GM18868 (cell line): ENCODE measurements around the gene HSBP1.

Experiments
- ATAC-seq: cut with Tn5 transposase; IDR thresholded peaks from one replicate; pipeline ENCODE4 v1.9.1; 2021; ENCODE audit warnings: mild to moderate bottlenecking, moderate library complexity; ENCODE audit not compliant: unreplicated experiment

Gene HSBP1

DNA sequence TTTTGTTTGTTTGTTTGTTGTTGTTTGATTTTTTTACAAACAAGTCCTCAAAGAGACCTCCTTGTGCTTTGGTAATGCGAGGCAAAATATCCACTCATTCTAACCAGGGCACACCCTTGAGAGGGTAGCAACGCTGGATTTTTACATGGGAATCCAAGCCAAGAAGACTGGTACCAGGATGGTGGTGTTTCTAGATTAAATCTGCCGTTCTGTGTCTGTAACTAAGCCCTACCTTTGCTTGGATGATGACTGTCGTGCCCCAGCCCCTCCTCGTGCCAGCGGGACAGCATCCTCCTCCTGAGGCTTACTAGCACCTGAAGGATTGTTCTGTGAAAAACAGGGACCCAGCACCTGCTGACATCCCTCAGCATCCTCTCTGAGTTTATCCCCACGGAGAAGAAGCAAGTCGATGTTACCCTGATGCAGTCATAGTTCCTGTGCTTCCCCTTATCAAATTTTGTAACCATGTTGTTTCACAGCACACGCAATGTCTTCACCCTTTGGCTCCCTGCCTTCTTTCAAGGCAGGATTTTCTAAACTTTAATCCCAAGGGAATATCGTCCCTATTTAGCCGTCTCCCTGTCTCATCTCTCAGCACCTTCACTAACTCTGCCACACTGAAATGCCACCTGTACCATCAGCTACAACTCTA lies 5.1 kb upstream of the HSBP1 start:
- no peak for ATAC-seq

DNA sequence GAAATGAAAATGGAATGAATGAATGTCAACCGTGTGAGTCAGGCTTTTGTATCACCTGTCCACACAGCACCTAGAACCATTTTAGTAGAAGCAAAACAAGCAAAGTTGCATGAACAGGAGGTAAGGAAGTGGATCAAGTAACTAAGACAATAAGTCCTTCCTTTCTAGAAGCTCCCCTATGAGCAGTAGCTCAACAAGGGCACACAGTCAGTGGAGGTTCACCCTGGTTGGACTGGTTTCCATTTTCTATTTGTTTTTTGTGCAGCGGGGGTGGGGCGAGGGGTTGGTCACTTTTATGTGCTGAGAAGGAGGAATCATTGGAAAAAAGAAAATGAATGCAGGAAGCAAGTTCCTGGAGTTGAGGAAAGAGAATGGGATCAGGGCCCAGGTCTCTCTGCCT lies 4.0 kb upstream of the HSBP1 start:
- no peak for ATAC-seq

GRCh38 chr16:83804366-83804765 lies 3.4 kb upstream of the HSBP1 start:
- no peak for ATAC-seq

- no peak for ATAC-seq
Measured at GRCh38 chr16:83806036-83806435, 1.7 kb upstream of the HSBP1 start.

- no peak for ATAC-seq
Measured at GRCh38 chr16:83806731-83807130, 1.0 kb upstream of the HSBP1 start.

DNA sequence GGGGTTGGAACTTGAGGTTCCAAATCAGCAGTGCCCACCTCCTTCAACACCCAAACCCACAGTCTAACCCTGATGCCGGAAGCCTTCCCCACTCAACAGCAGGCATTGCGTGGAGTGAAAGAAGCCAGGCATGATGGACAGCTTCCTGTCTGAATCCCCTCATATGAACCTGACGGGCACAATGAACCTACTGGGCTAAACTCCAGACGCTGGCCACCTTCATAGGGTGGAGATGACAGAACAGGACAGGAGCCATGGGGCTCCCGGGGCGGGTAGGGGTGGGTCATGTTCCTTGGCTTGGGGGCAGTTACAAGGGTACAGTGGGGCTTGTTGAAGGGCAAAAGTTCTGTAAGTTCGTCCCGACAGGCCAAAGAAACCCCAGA lies 460 bp upstream of the HSBP1 start:
- ATAC-seq = peak; percentile 4

- ATAC-seq = no peak
Measured at GRCh38 chr16:83808573-83809014, 816 bp downstream of the HSBP1 start.

DNA sequence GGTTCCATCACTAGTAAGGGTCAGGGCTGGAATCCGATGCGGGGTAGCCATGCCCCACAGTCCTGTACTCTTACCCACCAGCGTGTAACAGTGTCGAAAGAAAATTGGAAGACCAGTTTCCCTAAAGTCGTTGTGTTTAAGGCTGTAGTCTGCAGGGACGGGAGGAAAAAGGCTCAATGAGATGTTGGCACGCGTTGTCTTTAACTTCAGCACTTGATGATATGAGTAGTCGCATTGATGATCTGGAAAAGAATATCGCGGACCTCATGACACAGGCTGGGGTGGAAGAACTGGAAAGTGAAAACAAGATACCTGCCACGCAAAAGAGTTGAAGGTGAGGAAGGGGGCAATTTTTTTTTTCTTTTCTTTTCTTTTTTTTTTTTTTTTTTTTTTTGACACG lies 1.3 kb downstream of the HSBP1 start:
- ATAC-seq = no peak

GRCh38 chr16:83810901-83811300 lies 3.1 kb downstream of the HSBP1 start:
- no peak for ATAC-seq

GRCh38 chr16:83813823-83814658 lies 6.3 kb downstream of the HSBP1 start:
- no peak for ATAC-seq

DNA sequence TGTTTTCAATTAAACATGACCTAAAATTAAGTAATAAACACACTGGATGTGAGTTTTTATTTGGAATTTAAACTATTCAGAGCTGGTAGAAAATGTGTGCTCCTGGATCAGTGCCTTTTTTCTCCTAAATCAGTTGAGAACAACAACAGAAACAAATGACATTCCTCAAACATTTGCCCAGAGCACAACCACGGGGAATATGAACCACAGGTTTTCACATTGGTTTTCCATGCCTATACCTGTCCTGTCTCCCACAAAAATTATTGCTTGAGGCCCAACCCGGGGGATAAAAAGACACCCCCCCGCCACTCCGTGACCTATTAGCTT lies 6.8 kb downstream of the HSBP1 start:
- no peak for ATAC-seq

DNA sequence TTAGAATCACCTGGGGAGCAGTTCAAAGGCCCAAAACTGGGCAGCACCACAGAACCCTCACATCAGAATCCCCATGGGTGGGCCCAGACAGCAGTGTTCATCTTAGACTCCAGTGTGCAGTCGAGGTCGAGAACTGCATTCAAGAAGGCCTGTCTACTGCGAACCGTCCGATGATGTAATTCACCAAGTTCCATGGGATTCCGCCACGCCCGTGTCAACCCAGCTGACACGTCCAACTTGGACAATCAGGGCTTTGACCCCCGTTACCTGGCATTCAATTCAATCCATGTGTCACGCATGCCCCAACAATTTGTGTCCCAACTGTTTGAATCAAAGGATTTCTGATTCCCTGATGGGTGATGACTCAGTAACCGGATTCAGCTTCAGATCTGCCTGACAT lies 9.2 kb downstream of the HSBP1 start:
- ATAC-seq = no peak

- ATAC-seq = no peak
Measured at GRCh38 chr16:83818276-83818675, 10.5 kb downstream of the HSBP1 start.

DNA sequence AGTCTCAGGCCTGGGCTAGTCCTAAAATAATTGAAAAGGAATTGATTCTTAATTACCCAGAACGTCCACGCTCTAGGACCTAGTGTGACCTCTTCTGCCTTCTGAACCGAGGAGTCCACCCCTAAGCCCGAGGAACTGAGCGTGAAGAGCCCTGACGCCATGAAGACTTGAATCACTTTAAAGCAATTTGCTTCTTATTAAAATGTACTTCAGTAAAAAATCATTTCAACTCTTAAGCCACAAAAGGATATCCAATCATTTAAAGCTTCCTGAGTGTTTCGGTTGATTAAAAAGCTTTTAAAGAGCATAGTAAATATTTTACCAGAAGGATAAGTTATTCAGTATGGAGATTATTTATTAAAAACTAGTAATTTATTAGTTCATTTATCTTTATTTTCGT lies 11.6 kb downstream of the HSBP1 start:
- no peak for ATAC-seq

DNA sequence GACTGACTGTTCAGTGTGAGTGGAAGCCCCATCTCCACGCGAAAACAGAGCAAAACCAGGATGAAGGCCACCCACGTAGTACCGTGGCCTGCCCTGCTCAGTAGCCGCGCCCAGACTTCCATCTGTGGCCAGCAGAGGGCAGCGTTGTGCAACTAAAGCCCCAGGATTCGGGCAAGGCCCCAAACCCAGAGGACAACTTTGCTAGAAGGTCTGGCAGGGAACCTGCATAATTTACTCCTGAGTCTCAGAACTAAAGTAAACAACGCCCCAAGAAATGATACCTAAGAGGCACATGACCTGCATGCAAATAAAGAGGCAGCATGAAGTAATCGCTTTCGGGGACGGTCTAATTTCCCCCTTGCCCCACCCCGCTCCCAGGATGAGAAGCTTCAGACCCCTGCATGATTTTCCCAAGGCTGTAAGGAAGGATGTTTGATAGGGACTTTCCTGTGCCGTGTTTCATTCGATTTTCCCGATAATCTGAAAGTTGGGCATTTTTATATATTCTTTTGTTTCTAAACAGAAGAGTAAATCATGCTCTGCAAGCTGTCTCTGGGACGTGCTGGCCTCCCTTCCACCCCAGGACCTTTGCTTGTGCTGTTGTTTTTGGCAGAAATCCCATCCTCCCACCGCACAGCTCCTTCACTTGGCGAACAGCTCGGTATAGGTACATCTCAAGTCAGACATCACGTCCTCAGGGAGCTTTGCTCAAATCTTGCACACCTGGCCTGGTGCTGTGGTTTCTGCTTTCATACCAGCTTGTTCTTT lies 18.6 kb downstream of the HSBP1 start:
- ATAC-seq = peak; percentile 73

DNA sequence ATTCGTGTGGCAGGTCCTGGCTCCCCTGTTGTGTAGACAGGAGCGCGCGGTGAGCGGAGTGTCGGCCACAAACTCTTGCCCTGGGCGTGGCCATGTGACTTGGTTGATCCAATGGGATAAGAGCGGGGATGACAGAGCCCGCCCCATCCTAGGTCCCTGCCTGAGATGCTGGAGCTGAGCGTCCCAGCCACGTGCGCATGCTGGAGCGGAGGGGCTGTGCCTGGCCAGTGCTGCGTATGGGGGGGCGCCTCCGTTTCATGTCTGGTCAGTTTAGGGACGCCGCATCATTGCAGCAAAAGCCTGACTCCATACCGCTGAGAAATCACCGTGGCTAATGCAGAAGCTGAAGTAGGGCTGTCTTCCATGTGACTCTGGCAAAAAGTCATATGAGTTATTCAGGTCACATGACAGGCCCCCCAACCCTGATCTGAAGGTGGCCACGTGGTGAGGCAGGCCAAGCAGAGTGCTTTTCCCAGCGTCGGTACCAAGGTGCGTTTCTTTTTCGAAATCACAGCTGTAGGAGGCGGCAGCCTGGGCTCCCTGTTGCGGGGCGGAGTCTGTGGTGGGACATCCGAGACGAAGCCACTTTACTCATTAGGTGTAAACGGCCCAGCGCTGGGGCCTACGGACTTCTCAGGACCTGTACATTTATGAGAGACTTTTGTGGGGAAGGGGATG lies 22.5 kb downstream of the HSBP1 start:
- ATAC-seq = no peak

GRCh38 chr16:83830769-83831455 lies 23.1 kb downstream of the HSBP1 start:
- no peak for ATAC-seq

GRCh38 chr16:83831456-83831987 lies 23.7 kb downstream of the HSBP1 start:
- ATAC-seq = no peak

DNA sequence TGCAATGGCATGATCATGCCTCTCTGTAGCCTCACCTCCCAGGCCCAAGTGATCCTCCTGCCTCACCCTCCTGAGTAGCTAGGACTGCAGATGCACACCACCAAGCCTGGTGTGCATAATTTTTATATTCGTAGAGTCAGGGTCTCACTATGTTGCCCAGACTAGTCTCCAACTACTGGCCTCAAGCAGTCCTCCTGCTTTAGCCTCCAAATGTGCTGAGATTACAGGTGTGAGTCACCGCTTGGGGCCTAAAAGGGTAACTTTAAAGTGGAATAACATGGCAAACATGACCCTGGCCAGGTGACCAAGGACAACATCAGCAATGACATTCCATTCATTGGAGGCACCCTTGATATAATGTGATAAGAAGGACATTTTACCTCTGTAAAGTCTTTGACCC lies 26.1 kb downstream of the HSBP1 start:
- ATAC-seq = no peak
